MM.1S (cell line): ENCODE results near the gene IFT122.

Experiments used
- EZH2phosphoT487 ChIP-seq: fragments of 300-600 bp; sonication (generic); IDR thresholded peaks from 2 replicates; pipeline ENCODE4 v1.6.1; 2018; ENCODE audit warnings: antibody characterized with exemption, low read length
- TF ChIP-seq, protein P1 (sequence below): fragments of 300-600 bp; sonication (generic); IDR thresholded peaks from 2 replicates; pipeline ENCODE4 v1.5.1; 2016; ENCODE audit warnings: antibody characterized with exemption, low read length, mixed read lengths

DNA sequence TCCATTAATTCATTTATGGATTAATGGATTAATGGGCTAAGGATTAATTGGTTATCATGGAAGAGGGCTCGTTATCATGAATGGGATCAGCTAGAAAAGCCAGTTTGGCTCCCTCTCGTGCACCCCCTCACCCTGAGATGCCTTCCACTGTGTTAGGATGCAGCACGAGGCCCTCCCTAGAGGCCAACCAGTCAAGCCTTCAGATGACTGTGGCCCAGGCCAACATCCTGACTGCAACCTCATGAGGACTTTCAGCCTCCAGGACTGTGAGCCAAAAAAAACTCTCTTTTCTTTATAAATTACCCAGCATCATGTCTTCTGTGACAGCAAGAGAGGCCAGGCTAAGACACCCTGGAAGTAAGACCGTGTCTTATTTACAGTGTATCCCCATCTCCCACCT, 20.5 kb upstream of the IFT122 start:
- no peak for TF ChIP-seq EZH2phosphoT487
- TF ChIP-seq, protein P1, sequence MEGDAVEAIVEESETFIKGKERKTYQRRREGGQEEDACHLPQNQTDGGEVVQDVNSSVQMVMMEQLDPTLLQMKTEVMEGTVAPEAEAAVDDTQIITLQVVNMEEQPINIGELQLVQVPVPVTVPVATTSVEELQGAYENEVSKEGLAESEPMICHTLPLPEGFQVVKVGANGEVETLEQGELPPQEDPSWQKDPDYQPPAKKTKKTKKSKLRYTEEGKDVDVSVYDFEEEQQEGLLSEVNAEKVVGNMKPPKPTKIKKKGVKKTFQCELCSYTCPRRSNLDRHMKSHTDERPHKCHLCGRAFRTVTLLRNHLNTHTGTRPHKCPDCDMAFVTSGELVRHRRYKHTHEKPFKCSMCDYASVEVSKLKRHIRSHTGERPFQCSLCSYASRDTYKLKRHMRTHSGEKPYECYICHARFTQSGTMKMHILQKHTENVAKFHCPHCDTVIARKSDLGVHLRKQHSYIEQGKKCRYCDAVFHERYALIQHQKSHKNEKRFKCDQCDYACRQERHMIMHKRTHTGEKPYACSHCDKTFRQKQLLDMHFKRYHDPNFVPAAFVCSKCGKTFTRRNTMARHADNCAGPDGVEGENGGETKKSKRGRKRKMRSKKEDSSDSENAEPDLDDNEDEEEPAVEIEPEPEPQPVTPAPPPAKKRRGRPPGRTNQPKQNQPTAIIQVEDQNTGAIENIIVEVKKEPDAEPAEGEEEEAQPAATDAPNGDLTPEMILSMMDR: no peak
